ENCODE measurements around the gene ZNF445.
"Not testable (repeated sequence)": the region's sequence is repeated elsewhere in the genome, so short reads cannot be mapped to it uniquely, and the experiment has no call there.

Gene ZNF445

GRCh38 chr3:44429459-44429858, 48.0 kb downstream of the ZNF445 start:
- DNase-seq, result no peak

- no peak for DNase-seq
These were observed 48.6 kb downstream of the ZNF445 start for GRCh38 chr3:44428910-44429309.

GRCh38 chr3:44427683-44428082, 49.8 kb downstream of the ZNF445 start:
- DNase-seq, result no peak

GRCh38 chr3:44424758-44425157, 52.7 kb downstream of the ZNF445 start:
- DNase-seq, result no peak

GRCh38 chr3:44421280-44421679, 56.2 kb downstream of the ZNF445 start:
- no peak for DNase-seq

GRCh38 chr3:44420676-44421075, 56.8 kb downstream of the ZNF445 start:
- no peak for DNase-seq

GRCh38 chr3:44419923-44420650, 57.4 kb downstream of the ZNF445 start:
- DNase-seq, result no peak

GRCh38 chr3:44419116-44419922, 58.2 kb downstream of the ZNF445 start:
- no peak for DNase-seq

GRCh38 chr3:44418549-44418948, 58.9 kb downstream of the ZNF445 start:
- DNase-seq, result no peak

- DNase-seq, result not testable (repeated sequence)
These were observed 59.4 kb downstream of the ZNF445 start for GRCh38 chr3:44418118-44418517.

- DNase-seq, result no peak
These were observed 61.1 kb downstream of the ZNF445 start for GRCh38 chr3:44416031-44417030.

GRCh38 chr3:44415421-44415820, 62.0 kb downstream of the ZNF445 start:
- DNase-seq, result no peak

GRCh38 chr3:44414517-44415090, 62.9 kb downstream of the ZNF445 start:
- no peak for DNase-seq

- no peak for DNase-seq
These were observed 65.1 kb downstream of the ZNF445 start for GRCh38 chr3:44412365-44412764.

GRCh38 chr3:44411031-44411645, 66.3 kb downstream of the ZNF445 start:
- DNase-seq, result no peak

GRCh38 chr3:44409640-44410410, 67.6 kb downstream of the ZNF445 start:
- no peak for DNase-seq

GRCh38 chr3:44402548-44402947, 74.9 kb downstream of the ZNF445 start:
- DNase-seq, result no peak

- no peak for DNase-seq
These were observed 76.7 kb downstream of the ZNF445 start for GRCh38 chr3:44400771-44401170.

GRCh38 chr3:44398853-44399252, 78.6 kb downstream of the ZNF445 start:
- DNase-seq, result no peak

GRCh38 chr3:44398271-44398670, 79.2 kb downstream of the ZNF445 start:
- not testable (repeated sequence) for DNase-seq

Measured in stimulated activated CD4-positive, alpha-beta T cell treated with anti-CD3 and anti-CD28 coated beads, Interleukin-12 subunit alpha, Interleukin-12 subunit beta, amount 100 ng/mL, for 4 hours (primary cell).